ENCODE measurements around the gene PHPT1. TPM values are rescaled to one million over a fixed set of nuclear protein-coding genes. Genes with fewer than 3 reads are reported as not detected.

Gene PHPT1
- total RNA-seq, 1 donor from 2014 or later: 192 TPM

DNA sequence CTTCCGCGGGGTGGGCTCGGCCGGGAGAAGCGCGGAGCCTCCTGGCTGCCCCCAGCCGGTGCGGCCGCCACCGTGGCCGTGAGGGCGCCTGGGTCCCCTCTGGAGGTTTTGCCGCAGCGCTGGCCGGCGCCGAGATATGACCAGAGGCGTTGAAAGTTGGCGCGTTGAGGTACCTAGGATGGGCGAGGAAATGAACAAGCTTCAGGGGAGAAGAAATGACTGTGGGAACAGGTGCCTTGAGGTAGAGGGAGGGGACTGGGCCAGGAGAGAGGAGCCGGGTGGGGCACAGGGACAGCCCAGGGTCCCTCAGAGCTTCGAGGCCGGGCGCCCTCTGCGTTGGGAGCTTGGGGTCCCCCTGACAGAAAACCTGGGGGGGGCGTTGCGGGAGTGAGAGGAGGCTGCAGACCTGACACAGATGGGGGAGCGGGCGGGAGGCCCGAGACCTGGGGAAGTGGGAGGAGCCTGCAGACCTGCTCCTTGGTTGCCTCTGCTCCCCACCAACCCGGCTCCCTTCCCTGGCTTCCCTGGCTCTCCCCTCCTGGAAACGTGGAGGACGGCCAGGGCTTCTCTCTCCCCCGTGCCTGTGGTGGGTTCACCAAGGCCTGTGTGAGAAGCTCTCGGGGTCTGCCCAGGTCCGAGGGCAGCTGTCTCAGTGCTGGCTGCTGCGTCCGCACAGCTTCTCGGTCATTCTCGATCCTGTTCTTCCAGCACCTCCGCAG lies 27.2 kb upstream of the PHPT1 start:
- H3K27ac Mint-ChIP-seq (ENCODE audit: unreplicated experiment): no peak overlapping the region
- TF ChIP-seq, protein P1, sequence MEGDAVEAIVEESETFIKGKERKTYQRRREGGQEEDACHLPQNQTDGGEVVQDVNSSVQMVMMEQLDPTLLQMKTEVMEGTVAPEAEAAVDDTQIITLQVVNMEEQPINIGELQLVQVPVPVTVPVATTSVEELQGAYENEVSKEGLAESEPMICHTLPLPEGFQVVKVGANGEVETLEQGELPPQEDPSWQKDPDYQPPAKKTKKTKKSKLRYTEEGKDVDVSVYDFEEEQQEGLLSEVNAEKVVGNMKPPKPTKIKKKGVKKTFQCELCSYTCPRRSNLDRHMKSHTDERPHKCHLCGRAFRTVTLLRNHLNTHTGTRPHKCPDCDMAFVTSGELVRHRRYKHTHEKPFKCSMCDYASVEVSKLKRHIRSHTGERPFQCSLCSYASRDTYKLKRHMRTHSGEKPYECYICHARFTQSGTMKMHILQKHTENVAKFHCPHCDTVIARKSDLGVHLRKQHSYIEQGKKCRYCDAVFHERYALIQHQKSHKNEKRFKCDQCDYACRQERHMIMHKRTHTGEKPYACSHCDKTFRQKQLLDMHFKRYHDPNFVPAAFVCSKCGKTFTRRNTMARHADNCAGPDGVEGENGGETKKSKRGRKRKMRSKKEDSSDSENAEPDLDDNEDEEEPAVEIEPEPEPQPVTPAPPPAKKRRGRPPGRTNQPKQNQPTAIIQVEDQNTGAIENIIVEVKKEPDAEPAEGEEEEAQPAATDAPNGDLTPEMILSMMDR (IDR thresholded peaks at IDR 0.05): no peak
- no peaks in the 10 kb centered on the region for H3K9me3 Mint-ChIP-seq (ENCODE audit: low read depth)
- DNase-seq (ENCODE audit: low spot score): no peak
- no peaks in the 10 kb centered on the region for H3K27me3 Mint-ChIP-seq (ENCODE audit: low read depth)
- H3K36me3 Mint-ChIP-seq (ENCODE audit: low read depth): peaks cover 5% of the 10 kb centered on the region
- peaks cover 6% of the 10 kb centered on the region for H3K4me1 Mint-ChIP-seq (ENCODE audit: low read depth)
- H3K4me3 Mint-ChIP-seq (ENCODE audit: unreplicated experiment): no peak overlapping the region

DNA sequence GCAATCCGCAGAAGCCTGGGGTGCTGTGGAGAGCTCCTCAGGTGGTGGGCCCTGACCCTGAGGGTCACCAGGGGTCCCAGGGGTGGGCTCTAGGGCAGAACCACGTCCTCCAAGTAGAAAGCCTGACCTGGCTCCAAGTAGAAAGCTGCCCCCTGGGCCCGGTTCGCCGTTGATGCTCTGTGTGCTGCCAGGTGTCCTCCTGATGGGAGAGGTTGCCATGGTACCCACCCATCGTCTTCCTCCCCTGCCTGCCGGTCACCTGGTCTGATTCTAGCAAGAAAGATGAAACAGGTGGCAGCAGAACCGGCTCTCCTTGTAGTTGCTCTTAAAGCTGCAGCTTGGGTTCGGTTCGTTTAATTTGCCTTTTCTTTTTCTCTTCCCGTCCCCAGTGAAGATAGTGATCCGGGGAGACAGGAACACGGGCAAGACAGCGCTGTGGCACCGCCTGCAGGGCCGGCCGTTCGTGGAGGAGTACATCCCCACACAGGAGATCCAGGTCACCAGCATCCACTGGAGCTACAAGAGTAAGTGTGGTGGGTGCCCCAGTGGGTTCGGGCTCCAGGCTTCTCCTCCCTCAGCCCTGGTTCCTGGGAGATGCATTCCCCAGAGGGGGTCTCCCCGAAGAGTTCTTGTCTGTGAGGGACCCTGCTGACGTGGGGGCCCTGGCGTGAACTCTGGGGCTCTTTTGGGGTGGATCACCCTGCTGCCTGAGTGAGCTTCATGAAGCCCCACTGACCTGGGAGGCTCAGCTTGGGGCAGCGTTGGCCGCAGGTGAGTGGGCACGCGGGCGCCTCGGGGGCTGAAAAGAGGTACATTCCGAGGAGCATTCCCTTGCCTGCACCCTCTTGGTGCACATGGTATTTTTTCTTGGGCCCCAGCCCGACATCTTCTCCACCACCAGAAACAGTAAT lies 25.8 kb upstream of the PHPT1 start:
- Mint-ChIP-seq H3K4me1 (ENCODE audit: low read depth) (peaks cover 6% of the 10 kb centered on the region), H3K27ac (ENCODE audit: unreplicated experiment) (no peak overlapping the region), H3K36me3 (ENCODE audit: low read depth) (peaks cover 4% of the 10 kb centered on the region), H3K27me3 (ENCODE audit: low read depth) (no peaks in the 10 kb centered on the region), H3K9me3 (ENCODE audit: low read depth) (no peaks in the 10 kb centered on the region), H3K4me3 (ENCODE audit: unreplicated experiment) (no peak overlapping the region)
- DNase-seq (ENCODE audit: low spot score): no peak
- TF ChIP-seq, protein P1 (IDR thresholded peaks at IDR 0.05): no peak

DNA sequence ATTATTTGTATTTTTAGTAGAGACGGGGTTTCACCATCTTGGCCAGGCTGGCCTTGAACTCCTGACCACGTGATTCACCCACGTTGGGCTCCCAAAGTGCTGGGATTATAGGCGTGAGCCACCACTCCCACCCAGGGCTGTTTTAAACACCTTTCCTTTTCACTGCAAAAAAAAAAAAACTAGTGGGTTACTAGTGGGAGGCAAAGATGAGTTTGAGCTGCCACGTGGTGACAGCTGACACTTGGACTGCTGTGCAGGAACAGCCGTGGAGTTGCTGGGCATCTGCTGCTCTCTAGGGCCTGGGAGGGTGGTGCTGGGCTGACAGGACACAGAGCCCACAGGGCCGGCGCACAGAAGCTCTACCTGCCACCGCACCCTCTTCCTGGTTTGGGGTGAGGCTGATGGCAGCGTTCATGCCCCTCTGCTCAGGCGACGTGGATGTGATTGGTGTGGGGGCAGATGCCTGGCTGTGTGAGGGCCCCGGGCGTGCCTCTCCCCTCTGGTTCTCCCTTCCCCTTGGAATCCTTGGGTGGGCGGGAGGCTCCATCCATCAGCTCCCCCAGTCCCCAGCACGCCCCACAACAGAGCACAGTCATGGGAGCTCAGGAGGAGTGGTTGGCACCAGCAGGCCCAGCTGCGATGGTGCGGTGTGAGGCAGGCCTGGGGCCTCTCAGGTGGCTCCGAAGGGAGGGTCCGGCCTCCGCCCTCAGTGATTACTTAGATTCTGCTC lies 24.5 kb upstream of the PHPT1 start:
- H3K27me3 Mint-ChIP-seq (ENCODE audit: low read depth): no peaks in the 10 kb centered on the region
- H3K4me3 Mint-ChIP-seq (ENCODE audit: unreplicated experiment): no peak overlapping the region
- no peaks in the 10 kb centered on the region for H3K9me3 Mint-ChIP-seq (ENCODE audit: low read depth)
- H3K27ac Mint-ChIP-seq (ENCODE audit: unreplicated experiment): no peak overlapping the region
- H3K4me1 Mint-ChIP-seq (ENCODE audit: low read depth): peaks cover 6% of the 10 kb centered on the region
- TF ChIP-seq, protein P1 (IDR thresholded peaks at IDR 0.05): no peak
- no peak for DNase-seq (ENCODE audit: low spot score)
- peaks cover 2% of the 10 kb centered on the region for H3K36me3 Mint-ChIP-seq (ENCODE audit: low read depth)

DNA sequence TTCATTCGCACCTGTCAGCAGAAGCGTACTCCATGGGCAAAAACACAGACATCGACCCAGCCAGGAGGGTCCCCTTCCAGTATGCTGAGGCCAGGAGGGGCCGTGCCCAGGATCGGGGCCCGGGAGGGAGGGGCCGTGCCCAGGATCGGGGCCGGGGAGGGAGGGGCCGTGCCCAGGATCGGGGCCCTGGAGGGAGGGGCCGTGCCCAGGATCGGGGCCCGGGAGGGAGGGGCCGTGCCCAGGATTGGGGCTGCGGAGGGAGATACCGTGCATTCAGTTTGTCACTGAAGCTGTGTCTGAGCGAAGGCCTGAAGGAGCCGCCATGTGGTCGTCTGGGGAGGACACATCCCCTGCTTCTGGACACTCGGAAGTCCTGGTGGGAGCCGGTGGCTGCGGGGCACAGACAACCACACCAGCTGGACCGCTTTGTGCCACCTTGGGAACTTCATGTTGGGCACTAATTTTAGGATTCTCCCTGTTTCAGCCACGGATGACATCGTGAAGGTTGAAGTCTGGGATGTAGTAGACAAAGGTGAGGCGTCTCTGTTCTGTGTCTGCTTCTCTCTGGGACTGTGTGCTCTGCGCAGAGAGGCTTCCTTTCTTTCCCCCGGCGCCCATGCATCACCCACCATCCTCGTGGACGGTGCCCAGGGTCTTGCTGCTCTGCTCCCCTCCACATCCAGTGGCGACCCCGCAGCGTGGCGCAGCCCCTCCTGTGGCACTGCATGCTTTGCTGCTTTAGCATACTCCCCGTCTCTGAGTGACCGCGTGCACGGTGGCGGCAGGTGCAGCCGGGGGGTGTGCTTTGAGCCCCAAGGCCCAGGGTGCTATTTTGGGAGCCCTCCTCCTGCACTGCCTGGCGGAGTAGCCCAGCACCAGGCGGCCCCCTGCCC lies 23.7 kb upstream of the PHPT1 start:
- DNase-seq (ENCODE audit: low spot score): no peak
- no peaks in the 10 kb centered on the region for H3K9me3 Mint-ChIP-seq (ENCODE audit: low read depth)
- peaks cover 2% of the 10 kb centered on the region for H3K36me3 Mint-ChIP-seq (ENCODE audit: low read depth)
- H3K4me3 Mint-ChIP-seq (ENCODE audit: unreplicated experiment): no peak overlapping the region
- TF ChIP-seq, protein P1 (IDR thresholded peaks at IDR 0.05): no peak
- H3K27me3 Mint-ChIP-seq (ENCODE audit: low read depth): no peaks in the 10 kb centered on the region
- H3K27ac Mint-ChIP-seq (ENCODE audit: unreplicated experiment): no peak overlapping the region
- peaks cover 6% of the 10 kb centered on the region for H3K4me1 Mint-ChIP-seq (ENCODE audit: low read depth)
